Stimulated activated naive CD8-positive, alpha-beta T cell treated with anti-CD3 and anti-CD28 coated beads, Interleukin-15, Interleukin-2, amounts not matched to agents 100 U/mL and 50 U/mL, for 24 hours (primary cell): ENCODE results near the gene FBXL17.

Experiments used
- ATAC-seq: fragments of 150-1000 bp; cut with Tn5 transposase; one replicate; pipeline ENCODE4 v1.10.0; 2021
- DNase-seq: peaks from one replicate; pipeline ENCODE4 v3.0.0; 2021

The FBXL17 gene

GRCh38 chr5:108084105-108084504 lies 297.8 kb downstream of the FBXL17 start:
- no peak for ATAC-seq
- no peak for DNase-seq

- no peak for DNase-seq
- ATAC-seq: no peak
Measured at GRCh38 chr5:108083232-108083631, 298.7 kb downstream of the FBXL17 start.

GRCh38 chr5:108081707-108082106 lies 300.2 kb downstream of the FBXL17 start:
- no peak for ATAC-seq
- DNase-seq: no peak

- DNase-seq (no peak), ATAC-seq (no peak)
Measured at GRCh38 chr5:108079753-108080152, 302.1 kb downstream of the FBXL17 start.

GRCh38 chr5:108078882-108079281 lies 303.0 kb downstream of the FBXL17 start:
- no peak for ATAC-seq
- no peak for DNase-seq

GRCh38 chr5:108078345-108078744 lies 303.6 kb downstream of the FBXL17 start:
- no peak for ATAC-seq
- no peak for DNase-seq

DNA sequence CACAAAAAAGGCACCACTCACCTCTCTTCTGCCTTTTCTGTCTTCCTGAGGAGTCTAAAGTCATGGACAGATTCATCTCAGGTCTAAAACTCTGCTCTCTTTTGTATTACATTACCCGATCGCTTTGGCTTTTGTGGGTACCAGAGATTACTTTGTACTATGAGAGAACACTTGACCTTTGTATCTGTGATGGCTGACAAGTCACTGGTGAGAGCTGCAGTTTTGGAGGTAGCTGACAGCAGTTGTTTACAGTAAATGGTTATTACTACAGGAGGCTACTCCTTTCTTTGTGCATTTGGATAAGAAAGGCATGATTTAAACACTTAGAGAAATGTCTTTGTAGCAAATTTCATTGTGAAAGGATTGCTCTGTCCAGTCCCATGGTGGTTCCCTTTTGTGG lies 307.3 kb downstream of the FBXL17 start:
- DNase-seq (no peak), ATAC-seq (no peak)

- DNase-seq (no peak), ATAC-seq (no peak)
Measured at GRCh38 chr5:108064302-108064701, 317.6 kb downstream of the FBXL17 start.

- no peak for DNase-seq
- no peak for ATAC-seq
Measured at GRCh38 chr5:108061941-108062340, 320.0 kb downstream of the FBXL17 start.

GRCh38 chr5:108060340-108060739 lies 321.6 kb downstream of the FBXL17 start:
- no peak for DNase-seq
- no peak for ATAC-seq

DNA sequence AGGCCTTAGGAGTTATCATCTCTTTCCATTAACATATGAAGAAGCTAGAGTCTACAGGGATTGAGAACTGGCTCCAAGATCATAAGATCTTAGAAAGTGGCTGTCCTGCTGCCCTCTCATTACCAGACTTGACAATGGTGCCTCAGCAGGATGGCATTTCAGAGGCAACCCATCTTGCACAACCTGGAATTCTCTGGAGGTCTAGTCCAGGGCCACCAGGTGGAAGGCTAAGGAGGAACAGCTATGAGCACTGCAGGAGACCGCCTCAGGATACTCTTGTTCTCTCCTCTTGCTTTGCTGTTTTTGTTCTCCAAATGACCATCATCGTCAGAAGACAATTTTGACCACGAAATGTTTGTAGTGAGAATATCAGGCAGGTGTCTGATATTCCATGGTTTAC lies 322.6 kb downstream of the FBXL17 start:
- DNase-seq (no peak), ATAC-seq (no peak)

GRCh38 chr5:108054349-108054748 lies 327.5 kb downstream of the FBXL17 start:
- no peak for DNase-seq
- no peak for ATAC-seq

DNA sequence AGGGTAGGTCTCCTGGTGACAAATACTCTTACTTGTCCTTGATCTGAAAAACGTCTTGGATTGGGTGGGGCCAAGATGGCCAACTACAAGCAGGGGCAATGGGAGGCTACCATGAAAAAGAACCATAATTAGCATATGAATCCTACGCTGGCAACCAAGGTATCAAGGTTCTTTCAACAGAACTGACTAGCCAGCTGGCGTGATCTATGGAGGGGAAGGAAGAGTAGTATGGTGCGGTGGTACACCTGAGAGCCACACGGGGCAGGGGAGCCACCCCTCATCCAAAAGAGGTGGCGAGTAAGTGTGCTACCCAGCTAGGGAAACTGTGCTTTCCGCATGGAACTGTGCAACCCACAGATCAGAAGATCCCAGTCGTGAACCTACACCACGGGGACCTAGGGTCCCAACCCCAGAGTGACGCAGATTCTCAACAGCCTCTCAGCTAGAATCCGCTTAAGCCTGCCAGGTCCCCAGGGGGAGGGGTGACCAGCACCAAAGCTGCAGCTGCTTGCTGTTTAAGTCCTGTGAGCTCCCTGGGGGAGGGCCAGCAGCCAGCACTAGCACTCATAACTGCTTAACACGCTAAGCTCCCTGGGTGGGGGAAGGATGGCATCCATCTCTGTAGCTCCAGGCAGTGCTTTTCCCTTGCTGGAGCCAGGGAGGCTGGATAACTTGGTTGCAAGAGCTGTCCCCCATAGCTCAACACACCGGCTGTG lies 334.8 kb downstream of the FBXL17 start:
- ATAC-seq (no peak), DNase-seq (no peak)

- DNase-seq (no peak), ATAC-seq (no peak)
Measured at GRCh38 chr5:108036482-108036881, 345.4 kb downstream of the FBXL17 start.

- DNase-seq (no peak), ATAC-seq (no peak)
Measured at GRCh38 chr5:108028883-108029282, 353.0 kb downstream of the FBXL17 start.

GRCh38 chr5:108028412-108028811 lies 353.5 kb downstream of the FBXL17 start:
- ATAC-seq: no peak
- no peak for DNase-seq

GRCh38 chr5:108025957-108026356 lies 355.9 kb downstream of the FBXL17 start:
- DNase-seq: no peak
- no peak for ATAC-seq

- no peak for ATAC-seq
- no peak for DNase-seq
Measured at GRCh38 chr5:108024986-108025385, 356.9 kb downstream of the FBXL17 start.

- DNase-seq (no peak), ATAC-seq (no peak)
Measured at GRCh38 chr5:108016101-108016500, 365.8 kb downstream of the FBXL17 start.

- DNase-seq: no peak
- no peak for ATAC-seq
Measured at GRCh38 chr5:108006791-108007190, 375.1 kb downstream of the FBXL17 start.

DNA sequence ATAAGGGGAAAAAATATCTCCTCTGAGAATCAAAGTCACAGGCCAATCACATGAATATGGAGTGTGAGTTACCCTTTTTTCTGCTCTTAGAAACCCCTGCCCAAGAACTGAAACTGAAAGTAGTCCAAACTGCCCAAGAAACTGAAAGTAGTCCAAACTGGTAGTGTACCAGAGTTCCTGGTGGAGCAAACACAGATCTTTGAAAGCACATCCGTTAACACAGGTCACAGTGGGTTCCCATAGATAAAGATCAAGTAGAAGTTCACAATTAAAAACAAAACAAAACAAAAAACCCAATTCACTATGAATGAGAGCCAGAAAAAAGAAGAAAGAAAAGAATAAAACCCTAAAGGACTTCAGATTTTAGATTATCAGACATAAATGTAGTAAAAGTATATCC lies 378.7 kb downstream of the FBXL17 start:
- peak; percentile 78 for ATAC-seq
- DNase-seq: no peak

- ATAC-seq (no peak), DNase-seq (no peak)
Measured at GRCh38 chr5:108001222-108001621, 380.7 kb downstream of the FBXL17 start.

- ATAC-seq: no peak
- DNase-seq: no peak
Measured at GRCh38 chr5:107997338-107997980, 384.4 kb downstream of the FBXL17 start.

- no peak for ATAC-seq
Measured at GRCh38 chr5:107993341-107993740, 388.6 kb downstream of the FBXL17 start.

More at GRCh38 chr5:107993341-107993740, 388.6 kb downstream of the FBXL17 start:
- no peak for DNase-seq
